T-helper 22 cell (primary cell): ENCODE results near the gene CNTFR.

Experiments used
- DNase-seq: peaks from one replicate; pipeline ENCODE4 v3.0.0-alpha.2; 2020; ENCODE audit warnings: low read depth

The CNTFR gene

DNA sequence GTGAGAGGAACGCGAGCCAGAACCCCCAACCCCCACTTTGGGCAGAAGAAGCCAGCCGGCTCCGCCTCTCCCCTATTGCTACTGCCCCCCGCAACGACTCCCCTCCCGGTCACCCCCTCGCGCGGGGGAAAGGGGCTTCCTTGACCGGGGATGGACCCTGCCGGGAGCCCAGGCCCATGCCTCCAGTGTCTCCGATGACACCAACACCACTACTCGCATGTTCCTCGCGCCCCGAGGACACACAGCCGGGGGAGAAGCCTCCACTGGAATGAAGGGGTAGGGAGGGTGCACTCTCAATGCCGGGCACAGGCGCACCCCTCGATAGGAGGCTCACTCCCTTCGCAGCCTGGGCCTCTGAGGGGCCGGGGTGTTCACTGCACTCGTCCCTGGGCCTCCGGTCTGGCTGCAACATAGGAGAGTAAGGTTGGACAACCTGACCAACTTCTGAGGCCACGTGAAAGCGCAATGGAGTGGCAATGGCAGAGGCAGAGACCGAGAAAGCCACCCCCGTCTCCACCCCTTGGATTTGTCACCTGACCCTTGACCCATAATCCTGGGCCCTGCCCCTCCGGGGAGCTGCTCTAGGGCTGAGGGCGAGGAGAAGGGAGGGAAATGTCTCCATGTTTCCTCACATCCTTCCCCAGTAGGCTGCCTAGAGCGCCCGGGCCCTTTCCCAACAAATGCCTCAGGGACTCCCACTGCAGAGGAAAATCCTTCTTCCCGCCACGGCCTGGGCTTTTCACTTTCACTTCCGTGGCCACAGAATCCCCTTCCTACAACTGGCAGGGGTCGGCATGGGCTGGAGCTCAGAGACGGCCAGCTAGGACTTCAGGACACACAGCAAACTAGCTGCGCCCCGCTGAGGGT is 1.1 kb upstream of the CNTFR start:
- DNase-seq, result no peak

GRCh38 chr9:34588671-34589635 is 571 bp downstream of the CNTFR start:
- no peak for DNase-seq

DNA sequence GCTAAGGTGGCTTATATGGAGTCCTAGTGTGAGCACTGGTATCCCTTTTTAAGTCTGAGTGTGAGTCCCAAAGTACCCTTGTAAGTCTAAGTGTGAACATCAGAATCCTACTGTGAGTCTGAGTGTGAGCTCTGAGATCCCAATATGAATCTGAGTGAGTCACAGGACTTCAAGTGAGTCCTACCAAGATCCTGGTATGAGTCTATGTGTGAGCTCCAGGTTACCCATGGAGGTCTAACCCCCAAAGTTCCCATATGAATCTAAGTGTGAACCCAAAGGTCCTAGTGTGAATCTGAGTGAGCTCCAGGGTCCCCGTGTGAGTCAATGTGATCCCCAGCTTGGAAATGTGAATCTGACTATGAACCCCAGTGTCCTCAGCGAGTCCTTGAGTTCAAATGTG is 2.3 kb downstream of the CNTFR start:
- no peak for DNase-seq

GRCh38 chr9:34585946-34586669 is 3.4 kb downstream of the CNTFR start:
- DNase-seq, result no peak

- DNase-seq, result no peak
Measured at GRCh38 chr9:34584970-34585369, 4.6 kb downstream of the CNTFR start.

DNA sequence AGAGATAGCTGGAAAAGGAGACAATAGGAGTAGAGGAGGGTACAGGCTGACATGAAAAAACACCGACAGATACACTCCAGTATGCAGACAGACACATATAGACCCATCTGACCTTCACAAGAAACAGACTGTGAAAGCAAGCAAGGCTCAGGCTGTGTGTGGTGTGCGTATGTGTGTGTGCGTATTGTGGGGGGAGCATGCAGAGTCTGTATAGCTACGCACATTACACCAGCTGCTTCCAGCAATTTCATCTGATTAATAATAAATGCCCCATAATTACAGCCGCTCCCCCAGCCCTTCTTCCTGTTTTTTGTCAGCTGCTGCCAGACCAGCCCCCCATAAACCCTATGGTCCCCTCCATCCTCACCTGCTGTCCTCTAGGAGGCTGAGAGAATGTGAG is 6.7 kb downstream of the CNTFR start:
- no peak for DNase-seq

DNA sequence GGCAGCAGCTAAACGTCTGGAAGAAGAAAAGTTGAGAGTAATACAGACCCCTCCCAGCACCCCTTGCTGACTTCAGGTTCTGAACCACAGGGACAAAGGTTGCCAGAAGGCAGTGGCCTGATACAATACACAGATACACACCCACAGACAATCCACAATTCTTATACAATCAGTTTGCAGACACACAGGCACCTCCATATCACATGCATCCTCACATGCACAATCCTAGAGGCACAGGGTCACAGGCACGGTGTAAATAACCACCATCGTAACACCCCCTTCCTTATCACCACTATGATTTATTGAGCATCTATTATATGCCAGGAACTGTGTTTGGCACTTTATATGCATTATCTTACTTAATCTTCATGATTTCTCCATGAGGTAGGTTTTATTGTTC is 8.2 kb downstream of the CNTFR start:
- DNase-seq, result no peak

- no peak for DNase-seq
Measured at GRCh38 chr9:34580358-34580757, 9.2 kb downstream of the CNTFR start.

GRCh38 chr9:34579808-34580163 is 9.7 kb downstream of the CNTFR start:
- no peak for DNase-seq

DNA sequence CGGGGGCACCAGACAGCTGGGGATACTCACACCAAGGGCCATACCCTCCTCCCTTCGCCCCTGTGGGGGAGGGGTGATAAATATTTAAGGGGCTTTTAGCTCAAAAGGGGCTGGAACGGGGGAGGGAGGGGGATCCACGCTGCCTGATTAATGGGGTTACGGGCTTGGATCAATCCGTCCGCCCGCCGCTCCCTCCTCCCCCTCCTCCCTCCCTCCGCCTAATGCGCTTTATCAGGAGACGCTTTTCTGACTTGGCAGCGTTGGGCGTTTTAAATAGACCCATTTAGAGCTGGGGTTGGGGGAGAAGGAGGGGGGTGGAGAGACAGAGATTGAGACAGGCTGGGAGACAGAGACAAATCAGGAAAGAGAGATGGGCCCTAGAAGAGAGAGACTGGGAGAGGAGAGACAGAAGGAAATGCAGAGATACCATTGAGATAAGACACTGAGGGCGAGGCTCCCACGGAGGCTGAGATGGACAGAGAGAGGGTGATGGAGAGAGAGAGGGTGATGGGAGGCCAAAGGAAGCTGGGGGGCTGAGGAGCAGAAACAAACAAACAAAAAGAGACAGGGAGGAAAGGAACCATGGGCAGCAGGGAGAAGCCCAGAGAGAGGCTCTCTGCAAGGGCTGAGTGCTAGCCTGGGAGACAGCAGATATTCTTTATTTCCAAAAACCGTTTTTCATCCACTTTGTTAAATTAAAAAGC is 10.3 kb downstream of the CNTFR start:
- DNase-seq, result no peak

DNA sequence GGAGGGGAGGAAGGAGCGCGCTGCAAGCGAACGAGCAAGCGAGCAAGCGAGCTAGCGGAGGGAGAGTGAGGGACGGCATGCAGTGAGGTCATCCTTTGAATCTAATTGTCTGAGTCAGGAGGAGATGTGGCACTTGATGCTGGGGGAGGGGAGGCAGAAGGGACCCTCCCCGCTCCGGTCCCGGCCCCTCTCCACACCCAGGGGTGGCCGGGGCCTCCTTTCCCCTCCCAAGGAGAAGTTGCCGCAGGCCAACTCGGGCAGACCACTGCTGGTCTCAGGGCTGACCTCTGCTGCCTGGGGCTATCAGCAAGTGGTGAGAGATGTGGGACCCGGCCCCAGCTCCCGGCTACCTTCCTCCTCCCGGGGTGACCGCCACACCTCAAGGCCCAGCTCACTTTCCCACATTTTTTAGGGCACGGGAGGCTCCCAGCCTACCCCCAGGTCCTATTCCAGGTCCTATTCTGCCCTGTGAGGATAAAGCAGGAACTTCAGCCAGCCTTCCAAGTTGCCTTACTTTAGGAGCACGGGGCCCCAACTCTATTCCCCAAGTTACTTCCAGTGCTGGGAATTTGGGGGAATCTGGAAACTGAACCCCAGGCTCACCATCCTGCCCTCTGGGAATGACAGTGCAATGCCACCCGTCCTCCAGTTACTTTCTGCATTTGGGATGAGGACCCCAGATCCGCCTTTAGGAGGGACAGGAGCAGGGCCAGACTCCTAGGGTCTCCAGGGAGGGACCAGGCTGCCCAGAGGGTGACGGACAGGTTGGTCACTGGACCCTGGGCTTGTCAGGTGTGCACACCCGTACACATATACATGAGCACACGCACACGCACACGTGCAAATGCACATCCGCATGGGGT is 11.1 kb downstream of the CNTFR start:
- DNase-seq, result no peak

DNA sequence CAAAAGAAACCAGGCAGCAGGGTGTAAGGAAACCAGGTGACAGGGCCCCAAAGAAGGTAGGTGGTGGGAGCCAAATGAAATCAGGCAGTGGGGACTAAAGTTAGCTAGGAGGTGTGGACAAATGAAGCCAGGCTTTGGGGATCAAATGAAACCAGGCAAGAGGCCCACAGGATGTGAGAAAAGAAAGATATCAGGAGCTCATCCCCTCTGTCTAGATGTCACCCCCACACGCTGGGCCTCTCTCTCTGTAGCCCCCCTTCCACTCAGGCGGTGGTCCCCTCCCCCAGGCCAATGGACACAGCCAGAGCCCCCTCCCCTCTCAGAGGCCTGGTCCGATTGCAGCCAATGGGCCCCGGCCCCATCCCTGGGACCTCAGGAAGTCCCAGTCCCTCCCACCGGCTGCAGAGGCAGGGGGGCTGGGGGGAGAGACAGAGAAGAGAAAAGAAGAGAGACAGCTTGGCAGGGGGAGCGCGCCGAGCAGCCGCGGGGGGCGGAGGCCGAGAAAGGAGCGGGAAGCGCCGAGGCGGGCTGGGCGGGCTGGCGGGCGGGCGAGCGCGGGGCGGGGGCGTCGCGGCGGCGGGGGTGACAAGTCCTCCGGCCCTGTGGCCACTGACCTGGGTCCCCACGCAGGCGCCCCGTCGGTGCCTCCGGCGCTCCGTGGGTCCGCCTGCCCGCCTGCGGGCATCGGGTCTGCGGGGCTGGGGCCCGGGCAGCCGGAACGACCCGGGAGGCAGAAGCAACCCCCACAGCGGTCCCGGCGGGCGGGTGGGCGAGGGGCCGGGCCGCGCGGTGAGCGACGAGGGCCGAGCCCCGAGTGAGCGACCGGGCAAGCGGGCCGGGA is 11.9 kb downstream of the CNTFR start:
- no peak for DNase-seq

GRCh38 chr9:34576597-34577399 is 12.7 kb downstream of the CNTFR start:
- no peak for DNase-seq

DNA sequence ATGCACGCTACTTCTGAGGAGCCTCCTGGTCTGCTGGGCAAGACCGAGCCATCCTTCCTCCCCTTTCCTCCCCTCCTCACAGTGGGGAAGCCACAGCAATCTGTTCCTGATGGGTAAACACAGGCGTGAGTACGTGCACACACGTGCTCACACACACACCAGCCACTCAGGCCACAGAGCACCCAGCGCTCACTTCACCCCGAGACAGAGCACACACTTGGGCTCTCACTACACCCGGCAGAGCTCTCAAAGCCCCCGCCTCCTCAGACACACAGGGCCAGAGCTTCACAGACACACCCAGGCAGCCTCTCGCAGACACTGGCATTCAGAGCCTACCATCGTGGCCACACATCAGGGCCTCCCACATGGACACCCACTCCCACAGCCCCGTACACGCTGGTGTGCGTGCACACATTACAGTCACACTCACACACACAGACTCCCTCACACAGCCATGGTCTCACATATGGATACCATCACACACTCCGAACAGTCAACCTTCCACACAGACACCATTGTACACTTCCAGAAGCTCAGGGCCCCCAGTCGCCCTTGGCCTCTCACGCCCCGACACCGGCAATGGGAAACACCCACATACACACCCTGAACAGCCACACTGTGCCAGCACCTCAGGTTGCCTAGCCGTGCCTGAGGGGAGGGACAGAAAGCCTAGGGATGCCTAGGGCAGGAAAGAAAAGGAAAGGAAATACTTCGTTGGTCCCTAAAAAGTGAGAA is 13.5 kb downstream of the CNTFR start:
- DNase-seq, result no peak

GRCh38 chr9:34575241-34575640 is 14.3 kb downstream of the CNTFR start:
- no peak for DNase-seq

GRCh38 chr9:34574571-34574970 is 15.0 kb downstream of the CNTFR start:
- DNase-seq, result no peak

DNA sequence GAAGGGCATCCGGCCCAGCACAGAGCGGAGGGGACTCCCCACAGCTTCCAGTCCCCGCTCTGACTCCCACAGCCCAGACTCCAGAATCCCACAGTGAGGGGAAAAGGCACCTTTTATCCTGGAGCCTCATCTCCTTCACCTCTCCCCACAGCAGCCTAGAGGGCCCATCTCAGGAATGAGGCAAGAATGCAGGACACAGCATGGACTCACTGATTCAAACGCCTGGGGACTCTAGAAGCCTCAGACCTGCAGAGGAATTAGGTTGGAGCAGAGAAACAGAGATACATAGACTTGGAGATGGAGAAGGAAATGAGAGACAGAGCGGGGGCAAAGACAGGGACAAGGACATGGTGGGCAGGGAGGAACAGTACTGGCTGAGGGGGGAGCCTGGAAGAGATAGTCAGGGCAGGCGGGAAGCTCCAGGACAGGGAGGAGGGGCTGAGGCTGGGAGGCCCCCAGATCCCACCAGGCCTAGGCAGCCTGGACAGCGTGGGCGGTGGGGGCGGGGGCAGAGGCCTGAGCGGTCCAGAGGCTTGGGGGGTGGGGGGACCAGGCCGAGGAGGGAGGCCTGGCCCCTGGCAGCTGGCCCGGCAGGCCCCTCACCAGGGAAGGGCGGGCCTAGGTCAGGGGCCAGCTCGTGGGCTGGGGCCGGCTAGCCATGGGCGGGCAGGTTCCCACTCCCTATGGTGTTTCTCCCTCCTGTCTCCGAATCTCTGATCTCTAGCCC is 15.8 kb downstream of the CNTFR start:
- no peak for DNase-seq

GRCh38 chr9:34572628-34573027 is 16.9 kb downstream of the CNTFR start:
- DNase-seq, result no peak
